BJ (cell line): ENCODE measurements around the gene ADSS1. TPM values are rescaled to one million over a fixed set of nuclear protein-coding genes. Genes with fewer than 3 reads are reported as not detected.
A peak's percentile ranks its signal among the peaks of the same experiment; 100 is the strongest.

Experiments used
- CTCF ChIA-PET: fragments of 350-600 bp; formaldehyde crosslinking; extraction: SDS; loops from one replicate; lab custom pipeline; 2021; ENCODE audit warnings: antibody characterized with exemption, inconsistent platforms; lab: Yijun Ruan, JAX
- POLR2A ChIA-PET: fragments of 300-600 bp; sonication (Branson Sonifier 250); formaldehyde crosslinking; extraction: SDS; loops from one replicate; lab custom pipeline; 2021; ENCODE audit warnings: antibody characterized with exemption; lab: Charles Lee
- DNase-seq: peaks from one replicate; pipeline ENCODE4 v3.0.0-alpha.2; 2011; ENCODE audit warnings: low read depth
- H3K27me3 ChIP-seq: 2 replicates; pipeline ENCODE4 v1.6.0; 2011; ENCODE audit warnings: low read length; ENCODE audit not compliant: control insufficient read depth, insufficient read depth
- H3K36me3 ChIP-seq: 2 replicates; pipeline ENCODE4 v1.5.1; 2011; ENCODE audit warnings: low read length; ENCODE audit not compliant: control insufficient read depth, insufficient read depth
- H3K4me3 ChIP-seq: 2 replicates; pipeline ENCODE4 v1.5.1; 2011; ENCODE audit warnings: low read depth, mild to moderate bottlenecking, control low read depth, low read length
- CTCF ChIP-seq: IDR thresholded peaks from 2 replicates; pipeline ENCODE4 v1.5.1; 2011; ENCODE audit warnings: low read depth, mild to moderate bottlenecking, control low read depth, inconsistent platforms, low read length, moderate library complexity; ENCODE audit not compliant: insufficient read depth
- polyA plus RNA-seq: library from polyadenylated mRNA; depleted of rRNA; stranded (reverse); fragments of >200 nt; gene quantifications from 2 replicates; pipeline ENCODE4 v1.2.3, GENCODE V29; 2011

ADSS1 gene
- polyA plus RNA-seq, 1 experiment: 4.5 TPM

DNA sequence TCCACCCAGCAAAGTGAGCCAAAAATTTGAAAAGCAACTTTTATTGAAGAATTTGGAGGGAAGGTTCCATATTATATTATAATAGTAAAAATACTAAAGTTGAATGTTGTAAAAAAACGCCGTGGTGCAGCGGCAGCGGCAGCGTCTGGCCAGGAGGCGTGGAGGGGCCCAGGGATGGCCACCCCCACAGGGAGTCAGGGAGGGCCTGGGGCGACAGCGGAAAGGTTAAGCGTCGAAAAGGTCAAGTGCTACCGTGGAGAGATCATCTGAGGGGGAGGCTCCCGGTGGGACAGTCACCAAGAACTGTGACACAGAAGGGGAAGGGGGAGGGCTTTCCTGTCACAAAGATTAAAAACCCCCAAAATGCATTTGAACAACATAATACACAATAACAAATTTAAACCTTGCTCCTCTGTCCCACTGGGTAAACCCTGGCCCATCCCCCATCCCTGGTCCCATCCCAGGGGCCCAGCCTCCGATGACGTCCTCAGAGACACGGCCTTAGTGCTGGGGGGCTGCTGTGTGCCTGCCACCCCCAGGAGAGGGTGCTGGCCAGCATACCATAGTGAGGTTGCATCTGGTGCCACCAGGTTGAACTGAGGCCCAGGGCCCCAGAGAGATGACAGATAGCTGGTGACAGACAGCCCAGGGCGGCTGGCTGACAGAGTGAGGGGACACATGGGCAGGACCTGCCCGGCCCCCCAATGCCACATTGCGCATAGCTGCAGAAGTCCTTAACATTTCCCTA lies 45.5 kb downstream of the ADSS1 start:
- no peaks in the 10 kb centered on the region for H3K27me3 ChIP-seq
- no peak overlapping the region for H3K4me3 ChIP-seq
- TF ChIP-seq CTCF: no peak
- ChIA-PET POLR2A (no interaction called here), CTCF (interaction anchor here (0.7 to 6.3 kb wide), 21 partner anchors 11 to 276 kb away, joined by 3 to 76 read pairs (median 7); partner anchors contain the start of gene SIVA1)
- H3K36me3 ChIP-seq: peaks cover 30% of the 10 kb centered on the region
- no peak for DNase-seq

GRCh38 chr14:104770072-104770579 lies 46.1 kb downstream of the ADSS1 start:
- ChIA-PET POLR2A (no interaction called here), CTCF (interaction anchor here (0.8 to 6.3 kb wide), 11 partner anchors 10 to 552 kb away, joined by 3 to 76 read pairs (median 5); partner anchors contain the start of gene ZBTB42)
- Histone ChIP-seq H3K4me3 (no peak overlapping the region), H3K36me3 (peaks cover 32% of the 10 kb centered on the region), H3K27me3 (no peaks in the 10 kb centered on the region)
- TF ChIP-seq CTCF: no peak
- no peak for DNase-seq

GRCh38 chr14:104770851-104771272 lies 46.8 kb downstream of the ADSS1 start:
- TF ChIP-seq CTCF: peak; percentile 66
- H3K4me3 ChIP-seq: no peak overlapping the region
- ChIA-PET CTCF (interaction anchor here (0.8 to 6.3 kb wide), 11 partner anchors 10 to 551 kb away, joined by 3 to 76 read pairs (median 5); partner anchors contain the start of gene ZBTB42), POLR2A (no interaction called here)
- H3K36me3 ChIP-seq: peaks cover 38% of the 10 kb centered on the region
- no peaks in the 10 kb centered on the region for H3K27me3 ChIP-seq
- no peak for DNase-seq

- Histone ChIP-seq H3K36me3 (peaks cover 40% of the 10 kb centered on the region), H3K27me3 (no peaks in the 10 kb centered on the region), H3K4me3 (no peak overlapping the region)
- POLR2A ChIA-PET: no interaction called here
- CTCF ChIA-PET: interaction anchor here (1.0 to 6.3 kb wide), 8 partner anchors 9 to 75 kb away, joined by 3 to 76 read pairs (median 5); no protein-coding TSS in a partner anchor
- TF ChIP-seq CTCF: no peak
- DNase-seq: no peak
Observed at GRCh38 chr14:104771374-104771773, 47.3 kb downstream of the ADSS1 start.
